ENCODE data around the gene SSR1.

SSR1 gene

GRCh38 chr6:7257521-7258230, 55.3 kb downstream of the SSR1 start:
- H3K27ac ChIP-seq (ENCODE audit: low read depth, low read length): no peak overlapping the region
- H3K36me3 ChIP-seq (ENCODE audit: control insufficient read depth, low read length): no peaks in the 10 kb centered on the region
- H3K79me2 ChIP-seq (ENCODE audit: control insufficient read depth, low read length): no peaks in the 10 kb centered on the region
- no peak overlapping the region for H3K4me3 ChIP-seq (ENCODE audit: low read length)
- H4K20me1 ChIP-seq (ENCODE audit: control insufficient read depth, insufficient read depth, low read depth, low read length): no peaks in the 10 kb centered on the region
- H3K4me1 ChIP-seq (ENCODE audit: control insufficient read depth, low read length): peaks cover 3% of the 10 kb centered on the region; the same call in 1 of the 2 replicates
- peaks cover 21% of the 10 kb centered on the region for H3K27me3 ChIP-seq (ENCODE audit: control insufficient read depth, low read length)
- TF ChIP-seq CTCF (IDR thresholded peaks at IDR 0.05; ENCODE audit: low read depth, low read length, poor library complexity, severe bottlenecking) (no peak), EZH2phosphoT487 (IDR thresholded peaks at IDR 0.05; ENCODE audit: borderline replicate concordance, low read length) (no peak)
- no peaks in the 10 kb centered on the region for H3F3A ChIP-seq (ENCODE audit: control insufficient read depth, insufficient read depth)
- no peak overlapping the region for H3K4me2 ChIP-seq (ENCODE audit: low read length)
- H3K9me2 ChIP-seq (replicated peaks; ENCODE audit: control insufficient read depth, low read length): no peaks in the 10 kb centered on the region
- H3K9me3 ChIP-seq (ENCODE audit: control insufficient read depth, insufficient read depth, low read length): no peaks in the 10 kb centered on the region

DNA sequence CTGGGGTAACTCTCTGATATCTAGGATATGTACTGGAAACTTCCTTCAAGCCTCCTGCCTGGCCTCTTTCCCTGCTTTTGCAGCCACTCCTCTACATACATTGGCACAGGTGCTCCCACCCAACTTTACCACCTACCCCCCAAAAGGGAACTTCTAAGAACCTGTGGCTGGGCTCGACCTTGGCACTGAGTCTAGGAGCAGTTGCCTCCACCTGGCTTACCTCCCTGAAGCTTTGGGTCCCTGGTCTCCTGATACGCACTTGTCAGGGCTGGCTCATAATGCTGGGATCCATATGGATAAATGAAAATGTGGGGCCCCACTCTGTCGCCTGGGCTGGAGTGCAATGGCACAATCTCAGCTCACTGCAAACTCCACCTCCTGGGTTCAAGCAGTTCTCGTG, 56.2 kb downstream of the SSR1 start:
- TF ChIP-seq CTCF (IDR thresholded peaks at IDR 0.05; ENCODE audit: low read depth, low read length, poor library complexity, severe bottlenecking) (no peak), EZH2phosphoT487 (IDR thresholded peaks at IDR 0.05; ENCODE audit: borderline replicate concordance, low read length) (no peak)
- H4K20me1 ChIP-seq (ENCODE audit: control insufficient read depth, insufficient read depth, low read depth, low read length): no peaks in the 10 kb centered on the region
- no peaks in the 10 kb centered on the region for H3K9me3 ChIP-seq (ENCODE audit: control insufficient read depth, insufficient read depth, low read length)
- no peak overlapping the region for H3K4me3 ChIP-seq (ENCODE audit: low read length)
- H3K27me3 ChIP-seq (ENCODE audit: control insufficient read depth, low read length): peaks cover 18% of the 10 kb centered on the region
- no peak overlapping the region for H3K4me2 ChIP-seq (ENCODE audit: low read length)
- no peaks in the 10 kb centered on the region for H3K9me2 ChIP-seq (replicated peaks; ENCODE audit: control insufficient read depth, low read length)
- H3F3A ChIP-seq (ENCODE audit: control insufficient read depth, insufficient read depth): no peaks in the 10 kb centered on the region
- peaks cover 3% of the 10 kb centered on the region; the same call in 1 of the 2 replicates for H3K4me1 ChIP-seq (ENCODE audit: control insufficient read depth, low read length)
- H3K27ac ChIP-seq (ENCODE audit: low read depth, low read length): no peak overlapping the region
- no peaks in the 10 kb centered on the region for H3K79me2 ChIP-seq (ENCODE audit: control insufficient read depth, low read length)
- no peaks in the 10 kb centered on the region for H3K36me3 ChIP-seq (ENCODE audit: control insufficient read depth, low read length)

- no peaks in the 10 kb centered on the region for H3K79me2 ChIP-seq (ENCODE audit: control insufficient read depth, low read length)
- H3K9me3 ChIP-seq (ENCODE audit: control insufficient read depth, insufficient read depth, low read length): no peaks in the 10 kb centered on the region
- TF ChIP-seq CTCF (IDR thresholded peaks at IDR 0.05; ENCODE audit: low read depth, low read length, poor library complexity, severe bottlenecking) (no peak), EZH2phosphoT487 (IDR thresholded peaks at IDR 0.05; ENCODE audit: borderline replicate concordance, low read length) (no peak)
- no peak overlapping the region for H3K4me2 ChIP-seq (ENCODE audit: low read length)
- H4K20me1 ChIP-seq (ENCODE audit: control insufficient read depth, insufficient read depth, low read depth, low read length): no peaks in the 10 kb centered on the region
- no peaks in the 10 kb centered on the region for H3K9me2 ChIP-seq (replicated peaks; ENCODE audit: control insufficient read depth, low read length)
- H3F3A ChIP-seq (ENCODE audit: control insufficient read depth, insufficient read depth): no peaks in the 10 kb centered on the region
- peaks cover 12% of the 10 kb centered on the region for H3K27me3 ChIP-seq (ENCODE audit: control insufficient read depth, low read length)
- H3K36me3 ChIP-seq (ENCODE audit: control insufficient read depth, low read length): no peaks in the 10 kb centered on the region
- no peak overlapping the region for H3K4me3 ChIP-seq (ENCODE audit: low read length)
- H3K4me1 ChIP-seq (ENCODE audit: control insufficient read depth, low read length): no peaks in the 10 kb centered on the region; the same call in 1 of the 2 replicates
- H3K27ac ChIP-seq (ENCODE audit: low read depth, low read length): no peak overlapping the region
These were observed 57.1 kb downstream of the SSR1 start for GRCh38 chr6:7255918-7256317.

All from DOHH2 (cell line).